IMR-90 (cell line): ENCODE measurements around the gene ANKRD1. TPM values are rescaled to one million over a fixed set of nuclear protein-coding genes. Genes with fewer than 3 reads are reported as not detected.

Experiments
- ATAC-seq: fragments of 200-7000 bp; cut with Tn5 transposase; 2 replicates; pipeline ENCODE4 v1.9.1; 2020; ENCODE audit warnings: low read depth, mild to moderate bottlenecking, moderate library complexity
- BruUV-seq: library from RNA; stranded (reverse); fragments of 400-500 nt; replicated peaks from 2 replicates; lab custom pipeline; 2021; lab: Mats Ljungman, UMichigan
- CTCF ChIA-PET: fragments of 300-600 bp; formaldehyde crosslinking; extraction: SDS; loops from one replicate; lab custom pipeline; 2021; ENCODE audit warnings: antibody characterized with exemption; lab: Yijun Ruan, JAX
- POLR2A ChIA-PET: fragments of 300-600 bp; sonication (Branson Sonifier 250); formaldehyde crosslinking; loops from one replicate; lab custom pipeline; 2022; ENCODE audit warnings: antibody characterized with exemption; ENCODE audit not compliant: unreplicated experiment; lab: Charles Lee
- DNase-seq: peaks from one replicate; pipeline ENCODE4 v3.0.0; 2013
- H2AFZ ChIP-seq: replicated peaks from 2 replicates; pipeline ENCODE3; 2013; ENCODE audit warnings: low read length, mild to moderate bottlenecking; ENCODE audit not compliant: poor library complexity
- H2AK5ac ChIP-seq: 2 replicates; pipeline ENCODE4 v1.6.1; 2013; ENCODE audit warnings: low read depth, low read length, inconsistent platforms
- H2AK9ac ChIP-seq: replicated peaks from 2 replicates; pipeline ENCODE3; 2013; ENCODE audit warnings: mild to moderate bottlenecking, low read depth, low read length, moderate library complexity; ENCODE audit not compliant: poor library complexity
- H2BK120ac ChIP-seq: 2 replicates; pipeline ENCODE4 v1.6.1; 2013; ENCODE audit warnings: low read depth, low read length, inconsistent platforms
- H2BK15ac ChIP-seq: 3 replicates; pipeline ENCODE4 v1.6.1; 2013; ENCODE audit warnings: low read depth, low read length, inconsistent platforms
- H2BK20ac ChIP-seq: 2 replicates; pipeline ENCODE4 v1.6.1; 2013; ENCODE audit warnings: low read depth, mild to moderate bottlenecking, inconsistent platforms, low read length, moderate library complexity
- H2BK5ac ChIP-seq: 2 replicates; pipeline ENCODE4 v1.6.1; 2013; ENCODE audit warnings: mild to moderate bottlenecking, low read depth, low read length, inconsistent platforms; ENCODE audit not compliant: poor library complexity, severe bottlenecking
- H3K14ac ChIP-seq: replicated peaks from 2 replicates; pipeline ENCODE4 v1.6.1; 2013; ENCODE audit warnings: low read depth, low read length, inconsistent platforms
- H3K18ac ChIP-seq: 2 replicates; pipeline ENCODE4 v1.6.1; 2013; ENCODE audit warnings: low read depth, low read length, control low read depth
- H3K23ac ChIP-seq: 2 replicates; pipeline ENCODE4 v1.6.1; 2013; ENCODE audit warnings: low read depth, low read length, inconsistent platforms
- H3K27ac ChIP-seq: 2 replicates; pipeline ENCODE4 v1.5.1; 2013; ENCODE audit warnings: mild to moderate bottlenecking, control low read depth, low read length; ENCODE audit not compliant: insufficient read depth
- H3K27me3 ChIP-seq: 2 replicates; pipeline ENCODE4 v1.6.1; 2013; ENCODE audit warnings: low read length; ENCODE audit not compliant: control insufficient read depth, insufficient read depth
- H3K36me3 ChIP-seq: 2 replicates; pipeline ENCODE4 v1.6.1; 2013; ENCODE audit warnings: low read length, mixed read lengths; ENCODE audit not compliant: control insufficient read depth, insufficient read depth
- H3K4ac ChIP-seq: 2 replicates; pipeline ENCODE4 v1.6.1; 2013; ENCODE audit warnings: low read depth, low read length, inconsistent platforms
- H3K4me1 ChIP-seq: 2 replicates; pipeline ENCODE4 v1.6.1; 2013; ENCODE audit warnings: low read length, mixed read lengths; ENCODE audit not compliant: control insufficient read depth, insufficient read depth
- H3K4me2 ChIP-seq: 2 replicates; pipeline ENCODE4 v1.6.1; 2013; ENCODE audit warnings: low read depth, mild to moderate bottlenecking, control low read depth, low read length, moderate library complexity
- H3K4me3 ChIP-seq: 2 replicates; pipeline ENCODE4 v1.5.1; 2013; ENCODE audit warnings: low read depth, mild to moderate bottlenecking, control low read depth, low read length, moderate library complexity; ENCODE audit not compliant: insufficient read depth
- H3K56ac ChIP-seq: 2 replicates; pipeline ENCODE4 v1.6.1; 2013; ENCODE audit warnings: low read length, inconsistent platforms; ENCODE audit not compliant: insufficient read depth; ENCODE audit errors: extremely low read depth
- H3K79me1 ChIP-seq, 2 experiments: 2 replicates each; pipeline ENCODE4 v1.6.1; 2013; ENCODE audit warnings: low read length in 2 of 2, inconsistent platforms in 1 of 2, low read depth in 1 of 2
- H3K9ac ChIP-seq: 2 replicates; pipeline ENCODE4 v1.6.1; 2013; ENCODE audit warnings: low read depth, low read length, control low read depth
- H3K9me1 ChIP-seq: 2 replicates; pipeline ENCODE4 v1.6.1; 2013; ENCODE audit warnings: low read length, inconsistent platforms; ENCODE audit not compliant: insufficient read depth
- H3K9me3 ChIP-seq: 2 replicates; pipeline ENCODE4 v1.6.1; 2013; ENCODE audit warnings: low read length; ENCODE audit not compliant: control insufficient read depth, insufficient read depth
- H4K20me1 ChIP-seq: 2 replicates; pipeline ENCODE4 v1.6.1; 2013; ENCODE audit warnings: low read length, inconsistent platforms; ENCODE audit not compliant: insufficient read depth
- H4K5ac ChIP-seq: 2 replicates; pipeline ENCODE4 v1.6.1; 2013; ENCODE audit warnings: mild to moderate bottlenecking, low read depth, low read length, control low read depth
- H4K8ac ChIP-seq, 2 experiments: 2 replicates each; pipeline ENCODE4 v1.6.1; 2013; ENCODE audit warnings: low read depth in 2 of 2, low read length in 2 of 2, control low read depth in 1 of 2, inconsistent platforms in 1 of 2
- H4K91ac ChIP-seq: 2 replicates; pipeline ENCODE4 v1.6.1; 2013; ENCODE audit warnings: low read depth, low read length, inconsistent platforms; ENCODE audit not compliant: insufficient read depth
- BHLHE40 ChIP-seq: fragments of 150-350 bp; IDR thresholded peaks from 2 replicates; pipeline ENCODE4 v1.6.1; 2016; ENCODE audit warnings: mild to moderate bottlenecking, low read depth, low read length
- CEBPB ChIP-seq: IDR thresholded peaks from 2 replicates; pipeline ENCODE4 v1.6.1; 2012; ENCODE audit warnings: low read depth, low read length, improper control_type of control experiment
- CHD1 ChIP-seq: IDR thresholded peaks from 2 replicates; pipeline ENCODE4 v1.6.1; 2012; ENCODE audit warnings: low read depth, low read length, improper control_type of control experiment
- CTCF ChIP-seq: conservative IDR thresholded peaks from 2 replicates; pipeline ENCODE4 v1.5.1; 2012; ENCODE audit warnings: mild to moderate bottlenecking, low read depth, low read length, improper control_type of control experiment
- MAFK ChIP-seq: IDR thresholded peaks from 2 replicates; pipeline ENCODE4 v1.6.1; 2012; ENCODE audit warnings: low read depth, low read length, improper control_type of control experiment
- MAZ ChIP-seq: IDR thresholded peaks from 2 replicates; pipeline ENCODE4 v1.6.1; 2012; ENCODE audit warnings: low read depth, mild to moderate bottlenecking, low read length, improper control_type of control experiment, moderate library complexity, borderline replicate concordance
- MXI1 ChIP-seq: IDR thresholded peaks from 2 replicates; pipeline ENCODE4 v1.6.1; 2012; ENCODE audit warnings: low read depth, mild to moderate bottlenecking, low read length, moderate library complexity, borderline replicate concordance
- NFE2L2 ChIP-seq: fragments of 150-350 bp; IDR thresholded peaks from 2 replicates; pipeline ENCODE4 v1.6.1; 2016; ENCODE audit warnings: low read depth, mild to moderate bottlenecking, low read length
- POLR2A ChIP-seq: IDR thresholded peaks from 2 replicates; pipeline ENCODE4 v1.6.1; 2012; ENCODE audit warnings: mild to moderate bottlenecking, low read depth, low read length
- RAD21 ChIP-seq: IDR thresholded peaks from 2 replicates; pipeline ENCODE4 v1.6.1; 2012; ENCODE audit warnings: low read length, improper control_type of control experiment
- RCOR1 ChIP-seq: IDR thresholded peaks from 2 replicates; pipeline ENCODE4 v1.6.1; 2012; ENCODE audit warnings: mild to moderate bottlenecking, low read length, improper control_type of control experiment; ENCODE audit not compliant: insufficient replicate concordance
- RFX5 ChIP-seq: IDR thresholded peaks from 2 replicates; pipeline ENCODE4 v1.8.0; 2012; ENCODE audit warnings: low read depth, mild to moderate bottlenecking, low read length, moderate library complexity
- USF2 ChIP-seq: fragments of 150-350 bp; IDR thresholded peaks from 2 replicates; pipeline ENCODE4 v1.6.1; 2017; ENCODE audit warnings: mild to moderate bottlenecking, antibody characterized with exemption, low read length, low read depth
- WGBS, 2 experiments: methylation state at CpG; one replicate each; pipeline versions ENCODE4 v1.1.5 to v1.1.7; 2013; ENCODE audit warnings: missing lambda C conversion rate in 2 of 2; ENCODE audit not compliant: insufficient read length in 1 of 2; ENCODE audit errors: extremely low coverage in 2 of 2; 5-methylcytosine and 5-hydroxymethylcytosine counted together
- dilution Hi-C: fragments of 300-500 bp; cut with HindIII; formaldehyde crosslinking; loops from one replicate; pipeline ENCODE4 v1.14.3; 2018; ENCODE audit warnings: low sequenced_read_pairs; ENCODE audit not compliant: unreplicated experiment
- in situ Hi-C: fragments of 300-500 bp; cut with MboI; formaldehyde crosslinking; loops from 3 replicates; pipeline ENCODE4 v1.14.3; 2019; ENCODE audit warnings: low sequenced_read_pairs, inconsistent platforms, mixed read lengths
- intact Hi-C: fragments of 100-400 bp; cut with micrococcal nuclease; formaldehyde crosslinking; loops from 2 replicates; pipeline ENCODE4 v1.10.0; 2022
- polyA plus RNA-seq, 3 experiments: library from polyadenylated mRNA; depleted of rRNA; stranded (reverse); fragments of >200 nt; gene quantifications; 2 replicates each; pipeline ENCODE4 v1.2.3, GENCODE V29; 2012; ENCODE audit warnings: low replicate concordance in 1 of 3
- total RNA-seq: library from RNA; depleted of rRNA; stranded (reverse); fragments of >200 nt; gene quantifications from 2 replicates; pipeline ENCODE4 v1.2.3, GENCODE V29; 2012

Gene ANKRD1
- total and polyA plus RNA-seq, 2 of the 4 experiments (the other 2 are of a cell fraction), result 7.4 to 10.8 TPM

GRCh38 chr10:90914992-90915765 is 5.7 kb downstream of the ANKRD1 start (continued):
- no peak for TF ChIP-seq RCOR1
- no peak for TF ChIP-seq CEBPB
- TF ChIP-seq POLR2A, result no peak

- no peaks in the 10 kb centered on the region for H3K9me1 ChIP-seq
- no peak overlapping the region for H3K4ac ChIP-seq
- ChIA-PET POLR2A (no interaction called here), CTCF (interaction anchor here (0.5 kb wide), 1 partner anchor 34 kb away, joined by 3 read pairs; no protein-coding TSS in a partner anchor)
- H4K8ac ChIP-seq, result no peak overlapping the region
- no peaks in the 10 kb centered on the region for H3K9me3 ChIP-seq
- H3K23ac ChIP-seq, result no peak overlapping the region
- ATAC-seq (no peak), DNase-seq (no peak)
- H3K4me2 ChIP-seq, result no peak overlapping the region
- intact Hi-C loops (loop anchor here (5.0 to 10.0 kb wide), 3 partner anchors 128 to 251 kb away; no protein-coding TSS in a partner anchor), dilution Hi-C loops (no loop called here), in situ Hi-C loops (loop anchor here (5.0 to 25.0 kb wide), 2 partner anchors 333 to 998 kb away; partner anchors contain the start of genes BTAF1 and FGFBP3)
- H2AK5ac ChIP-seq, result no peak overlapping the region
- no peak overlapping the region; the same call in 1 of the 2 replicates for H2BK20ac ChIP-seq
- H3K4me3 ChIP-seq, result no peak overlapping the region
- no peak overlapping the region for H4K5ac ChIP-seq
- H3K18ac ChIP-seq, result no peak overlapping the region
- H2AK9ac ChIP-seq, result no peak overlapping the region
- H3K9ac ChIP-seq, result no peak overlapping the region
- H4K20me1 ChIP-seq, result no peaks in the 10 kb centered on the region
- H2BK15ac ChIP-seq, result no peak overlapping the region
- no CpG with 5 or more reads among the region's 2 CpGs for WGBS, 2 experiments
- H3K27me3 ChIP-seq, result no peaks in the 10 kb centered on the region
- no peak overlapping the region; the same call in 1 of the 2 replicates for H2BK120ac ChIP-seq
- no peaks in the 10 kb centered on the region; the same call in 1 of the 2 replicates for H3K36me3 ChIP-seq
- no peak overlapping the region for H2AFZ ChIP-seq
- no peak overlapping the region for H3K56ac ChIP-seq
- no peak overlapping the region for H3K27ac ChIP-seq
- H3K79me1 ChIP-seq, result no peaks in the 10 kb centered on the region
- H4K91ac ChIP-seq, result no peak overlapping the region; the same call in 1 of the 2 replicates
- peaks cover 1% of the 10 kb centered on the region for H3K4me1 ChIP-seq
- H2BK5ac ChIP-seq, result no peak overlapping the region
- H3K14ac ChIP-seq, result no peak overlapping the region
- BruUV-seq, result no TSS peak
- TF ChIP-seq RFX5 (no peak), MXI1 (no peak), CEBPB (no peak), MAFK (no peak), RAD21 (no peak), CTCF (no peak), NFE2L2 (no peak), RCOR1 (no peak), USF2 (no peak), MAZ (no peak), BHLHE40 (no peak), CHD1 (no peak)
These were observed 7.0 kb downstream of the ANKRD1 start for GRCh38 chr10:90913774-90914420.
